Measurements from ENCODE around the gene PEX7. TPM values are rescaled to one million over a fixed set of nuclear protein-coding genes. Genes with fewer than 3 reads are reported as not detected.
"Not testable (repeated sequence)": the region's sequence is repeated elsewhere in the genome, so short reads cannot be mapped to it uniquely, and the experiment has no call there.

The PEX7 gene
- total RNA-seq, 4 donors from 2014 or later = 5.0 to 10.7 (median 8.8) TPM

- Histone ChIP-seq H3K36me3 (no peaks in the 10 kb centered on the region), H3K9me3 (no peaks in the 10 kb centered on the region), H3K4me3 (no peak overlapping the region), H3K27ac (no peak overlapping the region), H3K27me3 (no peaks in the 10 kb centered on the region), H3K4me1 (no peaks in the 10 kb centered on the region)
- 73 to 83% methylated on average over 3 of the region's 3 CpGs for WGBS, 2 donors
- DNase-seq (ENCODE audit: low spot score in 2 of 2) = no peak
- TF ChIP-seq EP300 (IDR thresholded peaks at IDR 0.05) (no peak), POLR2A (IDR thresholded peaks at IDR 0.05) (no peak)
- TF ChIP-seq, protein P1, sequence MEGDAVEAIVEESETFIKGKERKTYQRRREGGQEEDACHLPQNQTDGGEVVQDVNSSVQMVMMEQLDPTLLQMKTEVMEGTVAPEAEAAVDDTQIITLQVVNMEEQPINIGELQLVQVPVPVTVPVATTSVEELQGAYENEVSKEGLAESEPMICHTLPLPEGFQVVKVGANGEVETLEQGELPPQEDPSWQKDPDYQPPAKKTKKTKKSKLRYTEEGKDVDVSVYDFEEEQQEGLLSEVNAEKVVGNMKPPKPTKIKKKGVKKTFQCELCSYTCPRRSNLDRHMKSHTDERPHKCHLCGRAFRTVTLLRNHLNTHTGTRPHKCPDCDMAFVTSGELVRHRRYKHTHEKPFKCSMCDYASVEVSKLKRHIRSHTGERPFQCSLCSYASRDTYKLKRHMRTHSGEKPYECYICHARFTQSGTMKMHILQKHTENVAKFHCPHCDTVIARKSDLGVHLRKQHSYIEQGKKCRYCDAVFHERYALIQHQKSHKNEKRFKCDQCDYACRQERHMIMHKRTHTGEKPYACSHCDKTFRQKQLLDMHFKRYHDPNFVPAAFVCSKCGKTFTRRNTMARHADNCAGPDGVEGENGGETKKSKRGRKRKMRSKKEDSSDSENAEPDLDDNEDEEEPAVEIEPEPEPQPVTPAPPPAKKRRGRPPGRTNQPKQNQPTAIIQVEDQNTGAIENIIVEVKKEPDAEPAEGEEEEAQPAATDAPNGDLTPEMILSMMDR (IDR thresholded peaks at IDR 0.05) = no peak
These were observed 132.7 kb downstream of the PEX7 start for GRCh38 chr6:136955123-136955522.

DNA sequence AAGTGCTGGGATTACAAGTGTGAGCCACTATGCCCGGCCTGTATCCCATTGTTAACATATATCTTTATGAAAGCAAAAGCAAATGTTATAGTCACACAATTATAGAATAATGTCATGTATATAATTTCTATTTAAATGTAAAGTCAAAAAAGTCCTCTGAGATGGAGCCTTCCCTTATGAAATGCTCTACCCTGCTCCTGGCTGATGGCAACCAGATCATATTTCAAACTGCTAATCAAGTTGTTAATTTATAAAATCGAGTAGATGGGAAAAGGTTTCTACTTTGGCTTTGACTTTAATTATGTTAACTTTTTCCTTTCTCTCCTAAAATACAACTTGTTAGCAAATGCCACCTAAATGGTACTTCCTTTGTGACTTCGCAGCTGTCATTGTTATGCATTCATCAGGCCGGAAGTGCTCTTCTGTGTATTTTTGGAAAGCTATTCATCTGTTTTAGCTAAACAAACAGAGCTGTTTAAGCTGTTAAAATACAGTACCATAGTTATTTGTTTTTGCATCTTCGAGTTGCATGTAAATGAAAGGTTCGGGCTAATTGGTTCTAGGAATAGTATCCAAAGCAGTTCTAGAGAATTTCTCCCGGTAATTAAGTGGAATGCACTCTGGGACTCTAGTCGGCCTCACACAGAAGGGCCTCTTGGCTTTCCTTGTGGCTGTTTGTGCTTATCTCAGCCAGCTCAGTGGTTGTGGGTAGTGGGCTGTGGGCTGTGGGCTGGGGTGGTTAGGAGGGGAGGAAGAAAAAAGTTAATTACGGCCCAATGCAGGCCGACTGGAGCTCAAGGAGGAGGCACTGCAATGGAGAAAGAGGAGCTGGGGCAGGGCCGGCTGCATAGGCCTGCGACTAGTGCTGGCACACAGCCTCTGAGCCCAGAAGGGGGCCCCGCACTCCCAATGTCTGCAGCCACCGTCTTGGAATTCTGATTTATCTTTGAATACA, 134.5 kb downstream of the PEX7 start:
- no peaks in the 10 kb centered on the region for H3K27me3 ChIP-seq
- no peaks in the 10 kb centered on the region for H3K4me1 ChIP-seq
- WGBS, 2 donors = 48 to 59% methylated on average over 14 of the region's 14 CpGs
- no peak for DNase-seq (ENCODE audit: low spot score in 2 of 2)
- H3K36me3 ChIP-seq = no peaks in the 10 kb centered on the region
- H3K27ac ChIP-seq = no peak overlapping the region
- no peak for TF ChIP-seq POLR2A (IDR thresholded peaks at IDR 0.05)
- TF ChIP-seq, protein P1 (IDR thresholded peaks at IDR 0.05) = no peak
- TF ChIP-seq EP300 (IDR thresholded peaks at IDR 0.05) = no peak
- no peaks in the 10 kb centered on the region for H3K9me3 ChIP-seq
- no peak overlapping the region for H3K4me3 ChIP-seq

- 87% methylated on average over 5 of the region's 5 CpGs for WGBS, 2 donors
- H3K27ac ChIP-seq = no peak overlapping the region
- no peaks in the 10 kb centered on the region for H3K36me3 ChIP-seq
- H3K27me3 ChIP-seq = no peaks in the 10 kb centered on the region
- TF ChIP-seq EP300 (IDR thresholded peaks at IDR 0.05) (no peak), POLR2A (IDR thresholded peaks at IDR 0.05) (no peak)
- TF ChIP-seq, protein P1 (IDR thresholded peaks at IDR 0.05) = no peak
- DNase-seq (ENCODE audit: low spot score in 2 of 2) = no peak
- no peak overlapping the region for H3K4me3 ChIP-seq
- no peaks in the 10 kb centered on the region for H3K4me1 ChIP-seq
- H3K9me3 ChIP-seq = no peaks in the 10 kb centered on the region
These were observed 135.8 kb downstream of the PEX7 start for GRCh38 chr6:136958168-136958567.

DNA sequence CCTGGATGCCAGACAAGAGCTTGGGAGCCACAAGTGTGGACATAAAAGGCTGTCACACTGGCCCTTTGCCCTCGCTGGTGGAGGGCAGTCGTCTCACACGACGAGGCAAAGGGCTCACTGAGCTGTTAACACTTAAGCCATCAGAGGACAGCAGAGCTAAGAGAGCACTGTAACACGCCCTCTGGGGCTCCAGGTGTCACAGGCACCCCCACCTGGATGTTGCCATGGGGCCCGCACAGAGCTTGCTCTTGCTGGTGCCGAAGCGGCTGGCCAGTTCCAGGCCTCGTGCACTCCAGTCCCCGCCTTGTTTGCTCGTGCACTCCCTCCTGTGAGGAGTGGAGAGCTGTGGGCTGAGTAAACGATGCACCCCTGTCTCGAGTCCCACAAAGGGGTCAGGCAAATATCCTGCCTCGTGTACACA, 137.1 kb downstream of the PEX7 start:
- H3K27me3 ChIP-seq = no peaks in the 10 kb centered on the region
- H3K36me3 ChIP-seq = no peaks in the 10 kb centered on the region
- no peak for DNase-seq (ENCODE audit: low spot score in 2 of 2)
- H3K27ac ChIP-seq = no peak overlapping the region
- H3K4me3 ChIP-seq = no peak overlapping the region
- no peaks in the 10 kb centered on the region for H3K9me3 ChIP-seq
- 51 to 53% methylated on average over 8 to 13 of the region's 14 CpGs for WGBS, 2 donors
- H3K4me1 ChIP-seq = no peaks in the 10 kb centered on the region
- TF ChIP-seq POLR2A (IDR thresholded peaks at IDR 0.05) = no peak
- TF ChIP-seq, protein P1 (IDR thresholded peaks at IDR 0.05) = no peak
- TF ChIP-seq EP300 (IDR thresholded peaks at IDR 0.05) = no peak

GRCh38 chr6:136959935-136960334, 137.5 kb downstream of the PEX7 start:
- H3K36me3 ChIP-seq; H3K27me3 ChIP-seq; H3K4me3 ChIP-seq; H3K9me3 ChIP-seq; DNase-seq (ENCODE audit: low spot score in 2 of 2); H3K4me1 ChIP-seq; H3K27ac ChIP-seq: not testable (repeated sequence)
- WGBS, 2 donors = 80 to 83% methylated on average over 6 of the region's 6 CpGs

All from tibial nerve (tissue), 4 donors.